GM12874 (cell line): ENCODE data around the gene EFTUD2.

Source experiments
- TF ChIP-seq, protein P1 (sequence below): IDR thresholded peaks from 2 replicates; pipeline ENCODE4 v1.5.1; 2011; ENCODE audit warnings: low read depth, mild to moderate bottlenecking, control low read depth, low read length, moderate library complexity; ENCODE audit not compliant: insufficient read depth

Gene EFTUD2

GRCh38 chr17:44912763-44913544 lies 13.7 kb upstream of the EFTUD2 start:
- TF ChIP-seq, protein P1, sequence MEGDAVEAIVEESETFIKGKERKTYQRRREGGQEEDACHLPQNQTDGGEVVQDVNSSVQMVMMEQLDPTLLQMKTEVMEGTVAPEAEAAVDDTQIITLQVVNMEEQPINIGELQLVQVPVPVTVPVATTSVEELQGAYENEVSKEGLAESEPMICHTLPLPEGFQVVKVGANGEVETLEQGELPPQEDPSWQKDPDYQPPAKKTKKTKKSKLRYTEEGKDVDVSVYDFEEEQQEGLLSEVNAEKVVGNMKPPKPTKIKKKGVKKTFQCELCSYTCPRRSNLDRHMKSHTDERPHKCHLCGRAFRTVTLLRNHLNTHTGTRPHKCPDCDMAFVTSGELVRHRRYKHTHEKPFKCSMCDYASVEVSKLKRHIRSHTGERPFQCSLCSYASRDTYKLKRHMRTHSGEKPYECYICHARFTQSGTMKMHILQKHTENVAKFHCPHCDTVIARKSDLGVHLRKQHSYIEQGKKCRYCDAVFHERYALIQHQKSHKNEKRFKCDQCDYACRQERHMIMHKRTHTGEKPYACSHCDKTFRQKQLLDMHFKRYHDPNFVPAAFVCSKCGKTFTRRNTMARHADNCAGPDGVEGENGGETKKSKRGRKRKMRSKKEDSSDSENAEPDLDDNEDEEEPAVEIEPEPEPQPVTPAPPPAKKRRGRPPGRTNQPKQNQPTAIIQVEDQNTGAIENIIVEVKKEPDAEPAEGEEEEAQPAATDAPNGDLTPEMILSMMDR, result no peak

DNA sequence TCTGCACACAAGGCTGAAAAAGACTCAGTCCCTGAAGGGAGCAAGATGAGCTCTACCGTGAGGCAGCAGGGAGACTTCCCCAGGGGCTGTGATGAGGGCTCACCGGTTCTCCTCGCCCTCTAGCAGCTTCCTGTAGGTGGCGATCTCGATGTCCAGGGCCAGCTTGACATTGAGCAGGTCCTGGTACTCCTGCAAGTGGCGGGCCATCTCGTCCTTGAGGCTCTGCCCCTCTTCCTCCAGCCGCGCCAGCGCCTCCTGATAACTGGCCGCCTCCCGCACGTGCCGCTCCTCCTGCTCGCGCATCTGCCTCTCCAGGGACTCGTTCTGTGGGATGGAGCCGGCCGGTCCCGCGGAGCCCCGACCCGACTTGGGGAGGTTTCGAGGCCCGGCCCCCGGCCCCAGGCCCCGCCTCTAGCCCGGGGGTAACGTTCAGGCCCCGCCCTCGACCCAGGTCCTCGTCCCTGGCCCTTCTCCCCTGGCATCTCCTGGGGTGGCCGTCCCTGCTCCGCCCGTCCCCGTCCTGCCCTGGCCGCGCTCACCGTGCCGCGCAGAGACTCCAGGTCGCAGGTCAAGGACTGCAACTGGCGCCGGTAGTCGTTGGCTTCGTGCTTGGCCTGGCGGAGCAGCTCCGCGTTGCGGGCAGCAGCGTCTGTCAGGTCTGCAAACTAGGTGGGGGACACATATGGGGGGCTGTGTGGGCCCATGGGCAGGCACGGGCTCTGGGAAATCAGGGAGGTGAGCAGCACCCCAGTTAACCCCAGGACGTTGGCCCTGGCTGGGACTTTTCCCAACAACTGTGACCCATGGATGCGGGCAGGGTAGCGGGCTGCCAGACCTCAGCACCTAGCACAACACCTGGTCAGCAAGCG lies 12.1 kb upstream of the EFTUD2 start:
- TF ChIP-seq, protein P1, result peak; percentile 73

DNA sequence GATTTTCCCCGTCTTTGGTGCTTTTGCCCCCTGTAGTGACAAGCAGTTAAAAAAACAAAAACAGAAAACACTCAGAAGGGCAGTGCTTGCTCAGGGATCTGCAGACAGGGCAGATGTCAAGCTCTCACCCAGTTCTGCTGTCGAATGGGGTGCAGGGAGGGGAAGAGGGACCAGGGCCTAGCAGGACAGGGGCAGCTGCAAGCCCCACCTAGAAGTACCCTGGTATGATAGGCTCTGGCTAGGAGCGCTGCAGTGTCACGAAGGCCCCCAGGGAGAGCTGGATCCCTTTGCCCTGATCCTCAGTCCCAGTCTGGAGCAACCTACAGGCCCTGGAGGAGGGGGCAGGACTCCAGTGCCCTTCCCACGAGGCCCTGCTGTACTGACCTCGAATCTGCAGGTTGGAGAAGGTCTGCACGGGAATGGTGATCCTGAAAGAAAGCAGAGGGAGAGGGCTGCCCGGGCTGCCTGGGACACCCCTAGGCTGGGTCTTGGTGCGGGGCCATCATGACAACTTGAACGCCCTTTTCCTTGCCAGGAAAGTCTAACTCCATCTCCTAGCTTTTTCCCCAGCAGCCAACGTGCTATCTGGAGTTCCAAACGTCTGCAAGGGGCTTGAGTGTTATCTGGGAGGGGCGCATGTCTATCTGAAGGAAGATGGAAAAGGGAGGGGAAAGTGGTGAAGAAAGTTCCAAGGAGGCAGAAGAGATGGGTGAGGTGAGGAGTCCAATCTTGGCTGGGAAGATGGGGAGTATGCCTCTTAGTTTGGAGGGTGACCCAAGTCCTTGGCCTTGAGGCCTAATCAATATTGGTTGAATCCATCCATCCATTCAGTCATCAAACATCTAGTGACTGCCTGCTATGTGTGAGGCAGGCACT lies 11.2 kb upstream of the EFTUD2 start:
- TF ChIP-seq, protein P1, result no peak

DNA sequence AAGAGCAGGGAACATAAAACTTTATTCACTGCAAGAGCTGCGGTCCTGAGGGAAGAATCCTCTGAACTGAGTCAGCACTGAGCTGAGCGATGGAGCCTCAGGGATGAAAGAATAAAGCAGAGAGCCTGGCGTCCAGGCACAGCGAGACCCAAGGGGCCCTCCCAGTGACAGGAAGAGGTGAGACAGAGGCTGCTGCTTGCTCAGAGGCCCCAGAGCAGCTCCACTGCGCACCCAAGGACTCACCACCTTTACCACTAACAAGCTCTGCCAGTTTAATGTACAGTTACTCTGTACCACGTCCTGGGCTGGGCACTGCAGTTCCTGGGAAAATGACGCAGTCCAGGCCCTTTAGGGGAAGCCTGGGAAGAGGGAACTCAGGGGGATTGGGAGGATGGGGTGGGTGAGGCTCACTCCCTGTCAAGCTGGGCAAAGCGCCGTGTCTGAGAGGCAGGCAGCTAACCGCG lies 10.5 kb upstream of the EFTUD2 start:
- TF ChIP-seq, protein P1, result no peak

DNA sequence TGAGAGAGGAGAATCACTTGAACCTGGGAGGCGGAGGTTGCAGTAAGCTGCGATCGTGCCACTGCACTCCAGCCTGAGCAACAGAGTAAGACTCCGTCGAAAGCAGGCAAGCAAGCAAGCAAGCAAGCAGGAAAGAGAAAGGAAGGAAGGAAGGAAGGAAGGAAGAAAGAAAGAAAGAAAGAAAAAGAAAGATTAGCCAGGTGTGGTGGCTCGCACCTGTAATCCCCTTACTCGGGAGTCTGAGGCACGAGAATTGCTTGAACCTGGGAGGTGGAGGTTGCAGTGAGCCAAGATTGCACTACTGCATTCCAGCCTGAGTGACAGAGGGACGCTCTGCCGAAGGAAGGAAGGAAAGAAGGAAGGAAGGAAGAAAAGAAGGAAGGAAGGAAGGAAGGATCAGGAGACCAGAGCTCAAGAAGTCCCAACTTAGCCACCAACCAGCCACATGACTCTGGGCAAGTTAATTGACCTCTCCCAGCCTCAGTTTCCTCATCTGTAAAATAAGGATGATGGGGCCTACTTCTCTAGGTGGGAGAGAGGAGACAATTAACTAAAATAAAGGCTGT lies 9.6 kb upstream of the EFTUD2 start:
- TF ChIP-seq, protein P1, result no peak

- TF ChIP-seq, protein P1, result no peak
Measured at GRCh38 chr17:44907729-44908470, 8.7 kb upstream of the EFTUD2 start.
